GM19463 (cell line): ENCODE measurements around the gene FYN.

Source experiments
- ATAC-seq: cut with Tn5 transposase; IDR thresholded peaks from one replicate; pipeline ENCODE4 v1.9.1; 2021; ENCODE audit warnings: mild to moderate bottlenecking, moderate library complexity; ENCODE audit not compliant: unreplicated experiment

Gene FYN

GRCh38 chr6:111753573-111753972, 119.7 kb downstream of the FYN start:
- ATAC-seq, result no peak

- no peak for ATAC-seq
Observed at GRCh38 chr6:111752476-111752875, 120.8 kb downstream of the FYN start.

DNA sequence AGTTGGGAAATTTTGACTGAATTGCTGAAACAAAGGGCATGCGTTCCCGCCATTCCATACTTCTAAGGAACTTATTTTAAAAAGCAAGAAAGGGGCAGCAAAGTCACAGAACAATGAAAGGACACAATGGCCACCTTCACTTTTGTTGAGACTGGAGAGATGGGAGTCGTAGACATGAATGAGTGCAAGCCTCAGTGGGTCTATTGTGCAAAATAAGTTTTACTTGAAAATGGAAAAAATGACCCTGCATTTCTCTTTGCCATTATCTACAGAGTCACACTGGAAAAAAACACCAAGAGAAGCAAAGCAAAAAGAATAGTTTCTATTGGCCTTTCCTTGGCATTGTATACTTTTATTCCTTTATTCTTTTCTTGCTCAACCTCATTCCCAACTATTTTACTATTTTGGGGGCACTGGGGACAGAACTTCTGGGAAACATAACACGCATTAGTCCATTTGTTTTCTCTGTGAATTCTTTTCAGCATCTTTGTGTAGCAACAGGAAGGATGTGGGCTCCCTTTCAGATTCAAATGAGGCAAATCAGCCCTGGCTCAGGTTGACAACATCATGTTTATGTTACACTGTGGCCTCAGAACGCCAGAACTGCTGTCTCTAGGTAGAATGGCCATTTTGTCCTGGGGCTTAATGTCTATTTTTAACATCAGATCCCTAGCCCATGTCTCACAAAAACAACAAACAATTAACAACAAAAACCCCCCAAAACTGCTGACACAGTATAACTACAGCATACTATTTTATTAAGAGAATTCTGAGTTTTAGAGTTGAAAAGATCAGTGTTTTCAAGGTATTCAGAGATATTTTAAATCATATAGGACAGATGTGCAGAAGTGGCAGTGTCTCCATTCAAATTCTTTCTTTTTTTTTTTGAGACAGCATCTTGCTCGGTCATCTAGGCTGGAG, 122.2 kb downstream of the FYN start:
- no peak for ATAC-seq

DNA sequence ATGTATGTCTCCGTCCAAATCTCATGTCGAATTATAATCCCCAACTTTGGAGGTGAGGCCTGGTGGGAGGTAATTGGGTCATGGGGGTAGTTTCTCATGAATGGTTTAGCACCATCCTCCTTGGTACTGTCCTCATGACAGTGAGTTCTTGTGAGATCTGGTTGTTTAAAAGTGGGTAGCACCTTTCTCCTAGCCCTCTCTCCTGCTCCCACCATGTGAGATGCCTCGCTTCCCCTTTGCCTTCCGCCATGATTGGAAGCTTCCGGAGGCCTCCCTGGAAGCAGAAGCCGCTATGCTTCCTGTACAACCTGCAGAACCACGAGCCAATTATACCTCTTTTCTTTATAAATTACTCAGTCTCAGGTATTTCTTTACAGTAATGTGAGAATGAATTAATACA, 123.1 kb downstream of the FYN start:
- no peak for ATAC-seq

DNA sequence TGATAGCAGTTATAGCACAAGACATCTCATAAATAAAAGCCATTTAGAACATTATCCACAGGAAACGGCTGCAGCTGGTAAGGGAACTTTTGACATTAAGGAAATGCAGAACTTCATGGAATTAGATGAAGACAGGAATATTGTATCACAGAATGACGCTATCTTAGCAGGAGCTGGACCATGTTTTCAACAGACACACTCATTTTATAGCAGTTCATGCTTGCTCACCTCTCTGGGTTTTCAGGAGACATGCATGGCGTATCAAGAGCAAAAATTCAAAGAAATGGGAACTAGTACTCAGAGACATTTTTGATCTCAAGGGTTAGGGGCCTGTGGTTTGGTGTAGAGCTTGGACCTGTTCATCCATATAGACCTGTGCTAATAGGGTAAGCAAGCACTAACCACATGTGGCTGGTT, 125.0 kb downstream of the FYN start:
- no peak for ATAC-seq

DNA sequence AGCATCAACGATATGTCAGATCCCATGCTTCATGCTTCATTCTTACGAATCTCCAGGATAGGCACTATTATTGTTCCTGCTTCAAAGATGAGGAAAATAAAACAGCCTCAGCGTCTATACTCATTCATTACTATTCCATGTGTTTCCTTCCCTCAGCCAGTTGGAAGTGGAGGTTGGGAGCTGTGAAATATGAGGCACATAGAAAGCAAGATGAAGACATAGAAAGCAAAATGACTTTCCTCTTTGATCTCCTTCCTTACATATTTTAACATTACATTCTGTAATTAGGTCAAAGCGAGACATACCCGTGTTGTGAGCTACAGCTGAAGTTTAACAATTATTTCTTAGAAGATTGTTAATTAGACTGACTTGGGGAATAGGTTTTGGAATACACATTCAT, 125.4 kb downstream of the FYN start:
- ATAC-seq, result no peak

DNA sequence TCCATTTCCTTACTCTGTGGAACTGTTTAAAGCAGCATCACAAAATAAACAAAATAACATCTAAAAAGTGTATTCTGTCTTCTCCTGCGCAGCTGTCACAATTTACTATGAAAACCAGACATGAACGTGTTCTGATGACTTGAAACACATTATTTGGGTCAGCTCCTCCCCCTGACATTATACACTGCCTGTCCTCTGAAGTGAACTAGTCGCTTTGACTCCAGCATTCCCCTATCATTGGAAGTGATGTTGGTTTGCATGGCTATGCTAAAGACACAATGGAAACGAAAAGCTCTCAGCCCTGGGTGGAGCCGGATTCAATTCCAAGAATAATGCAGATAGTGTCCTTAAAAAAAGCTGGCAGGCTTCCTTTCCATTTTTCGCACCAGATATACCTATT, 125.9 kb downstream of the FYN start:
- no peak for ATAC-seq

DNA sequence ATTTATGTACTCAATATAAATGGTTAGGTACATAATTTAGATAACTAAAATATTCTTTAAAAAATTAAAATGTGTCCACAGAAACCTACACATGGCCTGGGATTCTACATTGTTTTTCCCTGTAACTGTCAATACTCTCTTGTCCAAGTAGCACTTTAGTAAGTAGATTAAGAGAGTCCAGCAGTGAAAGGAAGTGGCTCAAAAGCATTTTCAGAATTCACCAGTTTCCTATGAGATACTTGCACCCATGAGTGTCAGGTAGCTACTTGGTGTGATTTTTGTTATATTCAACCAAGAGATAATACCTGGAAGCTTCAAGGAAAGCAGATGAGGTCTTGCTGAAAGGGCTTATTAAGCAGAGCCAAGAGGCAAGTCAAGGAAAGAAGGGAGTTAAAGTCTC, 126.3 kb downstream of the FYN start:
- ATAC-seq, result no peak

DNA sequence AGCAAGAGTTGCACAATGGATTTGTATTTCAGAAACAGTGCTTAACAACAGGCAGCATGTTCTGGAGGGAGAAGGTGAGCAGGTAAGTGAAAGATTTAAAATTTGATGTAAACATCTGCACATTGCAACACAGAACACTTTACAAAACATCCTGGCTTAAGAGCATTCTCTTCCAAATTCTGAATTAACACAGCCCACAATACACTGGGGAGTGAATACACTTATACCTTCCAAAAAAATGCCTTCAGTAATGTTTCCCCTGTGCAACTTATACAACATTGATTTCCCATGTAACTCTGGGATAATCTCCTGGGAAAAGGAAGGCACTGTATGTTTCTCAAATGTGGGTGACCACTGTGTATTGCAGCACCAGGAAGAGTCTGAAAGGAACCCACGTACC, 127.6 kb downstream of the FYN start:
- no peak for ATAC-seq

DNA sequence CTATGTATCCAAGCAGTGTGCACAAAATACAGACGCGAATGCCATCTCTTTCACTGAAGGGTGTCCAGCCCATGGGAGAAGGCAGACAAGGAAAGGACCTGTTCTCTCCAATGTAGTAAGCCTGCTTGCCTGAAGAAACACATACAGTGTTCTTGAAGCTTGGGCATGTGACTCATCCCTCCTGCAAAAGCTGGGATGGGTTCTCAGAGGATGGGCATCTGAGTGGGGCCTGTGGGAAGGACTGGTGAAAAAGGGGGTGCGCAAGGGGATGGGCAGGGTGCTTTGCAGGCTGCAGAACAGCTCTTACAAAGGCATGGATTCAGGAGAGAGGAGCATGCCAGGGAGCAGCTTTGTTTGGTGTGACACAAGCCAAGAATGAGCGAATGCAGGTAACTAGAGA, 128.1 kb downstream of the FYN start:
- no peak for ATAC-seq

GRCh38 chr6:111743862-111744692, 129.2 kb downstream of the FYN start:
- no peak for ATAC-seq

DNA sequence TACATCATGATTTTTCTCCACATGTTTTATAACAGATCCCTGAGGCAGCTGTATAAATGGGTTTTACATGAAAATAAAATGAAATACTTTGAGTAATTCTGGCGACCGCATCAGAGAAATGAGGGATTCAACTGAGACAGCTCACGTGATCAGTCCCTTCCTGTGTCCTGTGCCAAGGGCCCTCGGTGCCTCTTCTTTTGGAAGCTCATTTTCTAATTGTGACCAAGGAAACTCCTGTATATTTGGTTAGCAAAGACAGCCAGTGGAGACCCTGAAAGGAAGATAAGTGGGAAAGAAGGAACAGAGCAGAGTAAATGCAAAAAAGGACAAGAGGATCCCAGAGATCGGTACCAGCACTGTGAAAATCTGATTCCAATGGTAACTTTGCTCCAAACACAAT, 129.9 kb downstream of the FYN start:
- no peak for ATAC-seq

GRCh38 chr6:111741177-111741952, 131.9 kb downstream of the FYN start:
- no peak for ATAC-seq

GRCh38 chr6:111740506-111740905, 132.7 kb downstream of the FYN start:
- ATAC-seq, result no peak

DNA sequence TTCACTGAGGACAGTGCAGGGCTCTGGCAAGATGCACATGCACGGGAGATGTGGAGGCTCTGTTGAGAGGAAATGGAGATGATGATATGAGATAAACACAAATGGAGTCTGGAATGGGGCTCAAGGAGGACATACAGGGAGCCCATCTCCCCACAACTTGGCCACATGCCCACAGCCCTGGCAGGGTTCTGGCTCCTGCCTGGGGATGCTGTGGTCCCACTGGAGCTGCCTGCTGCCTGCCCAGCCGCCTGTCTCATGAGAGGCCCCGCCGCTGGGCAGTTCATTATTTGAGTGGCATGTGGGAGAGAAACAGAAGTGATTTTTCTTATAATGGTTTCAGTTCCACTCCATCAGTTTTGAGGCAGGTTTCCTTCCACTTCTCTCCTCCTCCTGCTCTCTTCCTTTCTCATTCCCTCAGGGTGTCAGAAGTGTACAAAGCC, 134.0 kb downstream of the FYN start:
- ATAC-seq, result peak; percentile 57

DNA sequence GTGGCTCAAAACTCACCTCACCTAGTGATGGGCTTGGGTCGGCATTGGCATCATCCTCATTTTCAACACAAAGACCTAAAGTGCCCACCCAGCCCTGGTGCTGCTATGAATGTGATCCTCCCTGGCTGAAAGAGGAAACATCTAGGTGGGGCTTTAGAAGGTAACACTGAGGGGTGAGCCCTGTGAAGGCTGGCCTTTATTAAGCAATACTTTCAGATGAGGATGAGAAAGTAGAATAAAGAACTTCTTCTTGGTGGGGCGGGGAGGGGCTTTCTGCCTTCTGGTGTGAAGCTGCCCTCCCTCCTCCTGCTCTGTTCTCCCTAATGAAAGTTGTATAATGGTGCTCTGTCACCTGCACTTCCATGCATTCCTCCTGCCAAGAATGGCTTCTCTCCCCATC, 134.6 kb downstream of the FYN start:
- ATAC-seq, result no peak

DNA sequence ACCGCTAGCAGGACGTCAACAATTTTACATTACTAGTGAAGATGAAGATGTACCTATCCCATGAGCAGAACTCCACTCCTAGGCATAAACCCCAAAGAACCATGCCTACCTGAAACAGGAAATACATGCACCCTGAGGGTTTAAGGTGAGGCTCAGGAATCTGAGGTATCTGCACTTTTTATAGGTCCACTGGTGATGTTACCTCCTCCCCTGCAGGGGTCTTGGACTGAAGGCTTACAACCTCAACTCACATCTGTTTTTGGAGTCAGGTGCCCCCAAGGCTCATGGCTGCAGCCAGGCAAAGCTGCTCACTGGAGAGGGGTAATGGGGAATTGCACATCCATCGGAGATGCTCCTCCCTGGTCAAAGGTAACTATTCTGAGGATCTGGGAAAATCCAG, 135.1 kb downstream of the FYN start:
- ATAC-seq, result no peak

DNA sequence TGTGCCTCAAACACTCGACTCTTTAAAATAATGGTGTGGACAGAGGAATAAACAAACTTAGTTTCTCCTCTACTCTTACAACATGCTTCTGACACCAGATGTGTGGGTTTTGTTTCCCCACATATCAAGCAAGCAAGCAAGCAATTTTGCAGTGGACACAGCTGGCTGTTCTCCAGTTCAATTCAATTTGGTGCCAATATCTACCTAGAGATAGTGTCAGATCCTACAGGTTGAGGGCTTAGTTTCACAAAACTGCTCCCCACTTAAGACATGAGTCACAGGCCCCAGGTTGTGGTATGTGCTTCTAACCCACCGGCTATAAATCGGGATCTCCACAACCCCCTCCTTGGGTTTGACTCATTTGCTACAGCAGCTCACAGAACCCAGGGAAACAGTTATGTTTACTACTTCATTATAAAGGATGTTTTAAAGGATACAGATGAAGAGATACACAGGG, 136.2 kb downstream of the FYN start:
- ATAC-seq, result no peak

GRCh38 chr6:111736005-111736608, 137.1 kb downstream of the FYN start:
- ATAC-seq, result no peak
